Skeletal muscle satellite cell (primary cell): ENCODE results near the gene ABHD14A.

Experiments
- H3K27me3 ChIP-seq: 2 replicates; pipeline ENCODE4 v1.7.0; 2013; ENCODE audit warnings: low read length; ENCODE audit not compliant: control insufficient read depth, insufficient read depth
- H3K36me3 ChIP-seq: 2 replicates; pipeline ENCODE4 v1.7.0; 2013; ENCODE audit warnings: mild to moderate bottlenecking, control low read depth, low read length; ENCODE audit not compliant: insufficient read depth
- H3K4me1 ChIP-seq: 2 replicates; pipeline ENCODE4 v1.7.0; 2013; ENCODE audit warnings: low read length; ENCODE audit not compliant: control insufficient read depth, insufficient read depth
- H3K4me2 ChIP-seq: 2 replicates; pipeline ENCODE4 v1.7.0; 2013; ENCODE audit warnings: mild to moderate bottlenecking, low read length
- H3K4me3 ChIP-seq: 2 replicates; pipeline ENCODE4 v1.7.0; 2013; ENCODE audit warnings: low read length
- H3K9ac ChIP-seq: 2 replicates; pipeline ENCODE4 v1.7.0; 2013; ENCODE audit warnings: mild to moderate bottlenecking, low read depth, low read length, moderate library complexity
- H3K9me3 ChIP-seq: replicated peaks from 2 replicates; pipeline ENCODE4 v1.7.0; 2013; ENCODE audit warnings: mild to moderate bottlenecking, control low read depth, low read length

ABHD14A gene

GRCh38 chr3:51954105-51954504, 20.8 kb upstream of the ABHD14A start:
- peaks cover 26% of the 10 kb centered on the region for H3K4me1 ChIP-seq
- H3K9ac ChIP-seq = no peak overlapping the region
- H3K9me3 ChIP-seq = no peaks in the 10 kb centered on the region
- no peak overlapping the region for H3K4me3 ChIP-seq
- H3K4me2 ChIP-seq = no peak overlapping the region
- H3K36me3 ChIP-seq = peaks cover 24% of the 10 kb centered on the region
- no peaks in the 10 kb centered on the region for H3K27me3 ChIP-seq

GRCh38 chr3:51954713-51955112, 20.2 kb upstream of the ABHD14A start:
- Histone ChIP-seq H3K36me3 (peaks cover 23% of the 10 kb centered on the region), H3K4me1 (peaks cover 26% of the 10 kb centered on the region), H3K27me3 (no peaks in the 10 kb centered on the region), H3K4me3 (no peak overlapping the region), H3K9me3 (no peaks in the 10 kb centered on the region), H3K4me2 (no peak overlapping the region), H3K9ac (no peak overlapping the region)

GRCh38 chr3:51955175-51955892, 19.5 kb upstream of the ABHD14A start, which contains the start of gene GPR62:
TSS of gene GPR62 (plus strand) at chr3:51955381. CDS start at chr3:51955653, 272 bp downstream.
- H3K4me3 ChIP-seq = peak within 1 kb of the TSS; percentile 49
- peaks cover 26% of the 10 kb centered on the region for H3K36me3 ChIP-seq
- no peaks in the 10 kb centered on the region for H3K9me3 ChIP-seq
- no peaks in the 10 kb centered on the region for H3K27me3 ChIP-seq
- H3K4me2 ChIP-seq = peak within 1 kb of the TSS; percentile 78
- peak within 1 kb of the TSS; percentile 22 for H3K9ac ChIP-seq
- H3K4me1 ChIP-seq = peaks cover 26% of the 10 kb centered on the region

- Histone ChIP-seq H3K9me3 (no peaks in the 10 kb centered on the region), H3K9ac (peak overlapping the region; percentile 22), H3K36me3 (peaks cover 28% of the 10 kb centered on the region), H3K4me2 (peak overlapping the region; percentile 78), H3K4me1 (peaks cover 26% of the 10 kb centered on the region), H3K4me3 (peak overlapping the region; percentile 49), H3K27me3 (no peaks in the 10 kb centered on the region)
These were observed 18.7 kb upstream of the ABHD14A start for GRCh38 chr3:51955893-51956770.

- Histone ChIP-seq H3K4me3 (no peak overlapping the region), H3K4me1 (peaks cover 26% of the 10 kb centered on the region), H3K27me3 (no peaks in the 10 kb centered on the region), H3K36me3 (peaks cover 33% of the 10 kb centered on the region), H3K9ac (no peak overlapping the region), H3K4me2 (no peak overlapping the region), H3K9me3 (no peaks in the 10 kb centered on the region)
These were observed 17.2 kb upstream of the ABHD14A start for GRCh38 chr3:51957520-51958205.

GRCh38 chr3:51958603-51959521, 16.0 kb upstream of the ABHD14A start:
- H3K4me1 ChIP-seq = peaks cover 22% of the 10 kb centered on the region
- peaks cover 34% of the 10 kb centered on the region for H3K36me3 ChIP-seq
- H3K9ac ChIP-seq = no peak overlapping the region
- H3K4me3 ChIP-seq = no peak overlapping the region
- no peak overlapping the region for H3K4me2 ChIP-seq
- no peaks in the 10 kb centered on the region for H3K27me3 ChIP-seq
- H3K9me3 ChIP-seq = no peaks in the 10 kb centered on the region

- Histone ChIP-seq H3K4me3 (no peak overlapping the region), H3K4me2 (no peak overlapping the region), H3K36me3 (peaks cover 34% of the 10 kb centered on the region), H3K4me1 (peaks cover 30% of the 10 kb centered on the region), H3K9me3 (no peaks in the 10 kb centered on the region), H3K9ac (no peak overlapping the region), H3K27me3 (no peaks in the 10 kb centered on the region)
These were observed 15.2 kb upstream of the ABHD14A start for GRCh38 chr3:51959651-51960050.

GRCh38 chr3:51960386-51960785, 14.5 kb upstream of the ABHD14A start:
- H3K9ac ChIP-seq = no peak overlapping the region
- peaks cover 34% of the 10 kb centered on the region for H3K4me1 ChIP-seq
- no peaks in the 10 kb centered on the region for H3K9me3 ChIP-seq
- no peak overlapping the region for H3K4me2 ChIP-seq
- H3K4me3 ChIP-seq = no peak overlapping the region
- H3K27me3 ChIP-seq = no peaks in the 10 kb centered on the region
- peaks cover 37% of the 10 kb centered on the region for H3K36me3 ChIP-seq

- no peaks in the 10 kb centered on the region for H3K9me3 ChIP-seq
- H3K4me1 ChIP-seq = peaks cover 34% of the 10 kb centered on the region
- no peaks in the 10 kb centered on the region for H3K27me3 ChIP-seq
- H3K4me3 ChIP-seq = no peak overlapping the region
- no peak overlapping the region for H3K9ac ChIP-seq
- no peak overlapping the region for H3K4me2 ChIP-seq
- H3K36me3 ChIP-seq = peaks cover 37% of the 10 kb centered on the region
These were observed 13.9 kb upstream of the ABHD14A start for GRCh38 chr3:51961011-51961410.

- H3K4me1 ChIP-seq = peaks cover 35% of the 10 kb centered on the region
These were observed 13.0 kb upstream of the ABHD14A start for GRCh38 chr3:51961602-51962569.

More at GRCh38 chr3:51961602-51962569, 13.0 kb upstream of the ABHD14A start:
- Histone ChIP-seq H3K27me3 (no peaks in the 10 kb centered on the region), H3K9me3 (no peaks in the 10 kb centered on the region), H3K4me2 (no peak overlapping the region), H3K4me3 (no peak overlapping the region), H3K9ac (no peak overlapping the region), H3K36me3 (peaks cover 34% of the 10 kb centered on the region)
